GM19351 (cell line): Measurements from ENCODE around the gene BLNK.
A peak's percentile ranks its signal among the peaks of the same experiment; 100 is the strongest.

Source experiments
- ATAC-seq: cut with Tn5 transposase; IDR thresholded peaks from one replicate; pipeline ENCODE4 v1.9.1; 2021; ENCODE audit warnings: mild to moderate bottlenecking, moderate library complexity; ENCODE audit not compliant: unreplicated experiment

The BLNK gene

GRCh38 chr10:96264938-96265337, 6.4 kb downstream of the BLNK start:
- no peak for ATAC-seq

DNA sequence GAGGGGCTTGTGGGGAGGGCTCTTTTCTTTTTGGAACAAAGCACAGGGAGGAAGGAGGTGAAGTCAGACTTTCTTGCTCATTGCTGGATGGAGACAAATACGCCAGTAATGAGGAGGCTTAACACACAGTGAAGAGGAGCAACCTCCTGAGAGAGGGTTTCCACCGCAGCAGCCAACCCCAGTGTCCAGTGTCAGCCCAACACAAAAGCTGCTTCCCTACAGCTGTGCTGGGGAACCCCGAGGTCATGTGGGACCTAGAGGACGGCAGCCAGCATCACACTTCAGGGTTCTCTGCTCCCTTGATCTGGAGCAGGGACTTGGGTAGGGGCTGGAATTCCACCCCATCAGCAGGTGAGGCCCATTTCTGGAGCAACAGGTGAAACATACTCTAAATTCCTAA, 7.7 kb downstream of the BLNK start:
- no peak for ATAC-seq

DNA sequence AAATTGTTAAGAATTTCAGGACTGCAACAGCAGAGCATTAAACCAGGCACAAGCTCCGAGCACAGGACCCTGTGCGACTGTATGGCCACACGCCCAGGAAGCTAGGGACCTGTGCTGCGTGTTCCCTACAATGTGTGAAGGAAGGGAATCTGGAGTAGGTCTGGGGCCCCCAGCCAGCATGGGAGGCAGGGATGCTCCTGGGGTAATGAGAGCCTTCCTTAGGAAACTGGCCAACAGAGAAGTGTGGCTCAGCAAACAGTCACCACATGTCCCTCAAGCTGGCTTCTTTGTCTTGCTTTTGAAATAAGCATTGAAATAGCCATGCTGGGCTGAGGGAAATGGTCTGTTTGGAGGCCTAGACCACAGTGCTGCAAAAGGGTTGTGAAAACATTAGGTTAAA, 8.2 kb downstream of the BLNK start:
- ATAC-seq = no peak

- ATAC-seq = no peak
Observed at GRCh38 chr10:96261930-96262329, 9.4 kb downstream of the BLNK start.

DNA sequence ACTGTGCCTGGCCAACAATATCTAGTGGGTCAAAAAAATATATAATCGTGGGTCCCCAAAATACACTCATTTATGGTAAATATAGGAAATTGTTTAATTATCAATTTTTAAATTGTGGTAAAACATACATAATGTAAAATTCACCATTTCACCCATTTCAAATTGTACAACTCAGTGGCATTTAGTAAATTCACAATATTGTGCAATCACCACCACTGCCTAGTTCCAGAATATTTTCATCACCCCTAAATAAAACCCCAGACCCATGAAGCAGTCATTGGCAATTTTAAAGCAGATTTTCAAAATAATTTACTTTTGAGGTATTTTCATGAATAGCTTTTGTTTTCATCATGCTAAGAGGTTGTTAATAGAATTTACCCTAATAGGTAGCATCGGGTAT, 10.2 kb downstream of the BLNK start:
- no peak for ATAC-seq

GRCh38 chr10:96260014-96260413, 11.4 kb downstream of the BLNK start:
- ATAC-seq = no peak

- ATAC-seq = no peak
Observed at GRCh38 chr10:96259150-96259549, 12.2 kb downstream of the BLNK start.

- ATAC-seq = no peak
Observed at GRCh38 chr10:96257944-96258343, 13.4 kb downstream of the BLNK start.

DNA sequence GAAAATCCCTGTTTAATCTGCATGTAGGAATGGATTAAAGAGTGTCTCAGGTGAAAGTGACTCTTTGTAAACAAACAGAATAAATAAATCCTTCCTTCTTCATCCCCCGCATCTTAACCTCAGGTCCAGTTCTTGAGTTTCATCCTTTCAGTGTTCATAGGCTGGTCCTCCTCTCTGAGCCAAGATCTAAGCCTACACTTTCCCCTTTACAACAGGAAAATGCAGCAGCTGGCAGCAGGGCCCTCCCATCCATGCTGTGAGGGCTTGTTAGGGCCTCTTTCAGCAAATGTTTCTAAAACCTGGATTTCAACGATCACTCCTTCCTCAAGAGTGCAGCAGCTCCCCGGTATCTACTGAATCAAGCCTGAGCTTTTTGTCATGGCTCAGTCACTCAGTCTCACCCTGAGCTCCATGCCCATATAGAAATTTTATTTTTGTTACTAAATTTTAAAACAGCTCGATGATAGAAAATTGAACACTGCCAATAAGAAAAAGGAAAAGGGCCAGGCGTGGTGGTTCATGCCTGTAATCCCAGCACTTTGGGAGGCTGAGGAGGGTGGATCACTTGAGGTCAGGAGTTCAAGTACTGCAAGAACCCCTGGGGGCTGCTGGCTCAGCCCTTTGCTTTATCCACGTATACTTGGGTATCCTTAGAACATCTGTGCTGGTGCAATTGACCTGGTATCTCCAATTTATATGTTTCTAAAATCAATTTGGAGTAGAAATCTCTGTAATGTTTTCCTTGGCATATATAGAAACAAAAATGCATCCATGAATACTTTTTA, 15.6 kb downstream of the BLNK start:
- no peak for ATAC-seq

DNA sequence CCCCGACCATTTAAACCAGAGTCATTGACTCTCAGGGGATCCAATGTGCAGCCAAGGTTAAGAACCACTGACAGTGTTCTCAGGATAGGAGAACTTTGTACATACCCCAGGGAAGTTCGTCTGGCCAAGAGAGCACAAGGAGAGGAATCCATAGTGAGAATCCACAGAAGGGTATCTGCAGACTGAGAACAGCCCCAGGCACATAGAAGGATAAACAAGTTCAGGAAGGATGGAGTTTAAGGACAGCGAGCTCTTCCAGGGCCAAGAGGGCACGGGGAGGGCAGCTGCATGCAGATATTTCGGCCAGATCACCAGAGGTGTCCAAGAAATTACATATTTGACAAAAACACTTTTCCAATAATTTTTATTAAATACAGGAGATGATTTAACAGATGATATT, 16.4 kb downstream of the BLNK start:
- no peak for ATAC-seq

GRCh38 chr10:96252730-96253129, 18.6 kb downstream of the BLNK start:
- no peak for ATAC-seq

GRCh38 chr10:96250349-96250748, 21.0 kb downstream of the BLNK start:
- ATAC-seq = no peak

DNA sequence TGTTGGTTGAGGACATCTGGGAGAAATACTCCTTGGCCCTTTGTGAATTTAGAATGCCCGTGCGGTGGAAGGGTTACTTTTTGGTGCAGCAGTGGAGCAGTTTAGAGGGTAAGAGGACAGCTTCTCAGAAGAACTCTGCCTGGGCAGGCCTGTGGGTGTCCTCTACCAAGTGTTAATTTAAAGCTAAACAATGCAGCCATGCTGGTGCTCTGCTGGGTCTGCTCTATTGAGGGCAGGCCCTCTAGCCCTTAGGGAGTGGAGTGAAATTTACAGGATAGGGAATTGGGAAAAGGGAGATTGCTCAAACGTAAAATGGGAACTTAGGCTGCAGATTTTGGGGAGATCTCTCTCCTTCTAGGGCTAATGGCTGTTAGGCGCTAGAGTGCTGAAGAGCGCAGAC, 22.1 kb downstream of the BLNK start:
- ATAC-seq = no peak

- peak; percentile 100 for ATAC-seq
Observed at GRCh38 chr10:96244354-96244753, 27.0 kb downstream of the BLNK start.

DNA sequence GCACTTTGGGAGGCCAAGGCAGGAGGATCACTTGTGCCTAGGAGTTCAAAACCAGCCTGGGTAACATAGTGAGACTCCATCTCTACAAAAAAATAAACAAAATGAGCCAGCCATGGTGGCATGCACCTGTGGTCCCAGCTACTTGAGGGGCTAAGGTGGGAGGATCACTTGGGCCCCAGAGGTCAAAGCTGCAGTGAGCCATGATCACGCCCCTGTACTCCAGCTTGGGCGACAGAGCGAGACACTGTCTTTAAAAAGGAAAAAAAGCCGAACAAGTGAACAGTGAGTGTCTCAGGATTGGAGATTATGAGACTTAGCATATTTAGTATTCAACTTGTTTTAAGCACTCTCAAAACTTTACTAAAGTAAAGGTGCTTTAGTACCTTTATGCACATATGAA, 28.1 kb downstream of the BLNK start:
- no peak for ATAC-seq

DNA sequence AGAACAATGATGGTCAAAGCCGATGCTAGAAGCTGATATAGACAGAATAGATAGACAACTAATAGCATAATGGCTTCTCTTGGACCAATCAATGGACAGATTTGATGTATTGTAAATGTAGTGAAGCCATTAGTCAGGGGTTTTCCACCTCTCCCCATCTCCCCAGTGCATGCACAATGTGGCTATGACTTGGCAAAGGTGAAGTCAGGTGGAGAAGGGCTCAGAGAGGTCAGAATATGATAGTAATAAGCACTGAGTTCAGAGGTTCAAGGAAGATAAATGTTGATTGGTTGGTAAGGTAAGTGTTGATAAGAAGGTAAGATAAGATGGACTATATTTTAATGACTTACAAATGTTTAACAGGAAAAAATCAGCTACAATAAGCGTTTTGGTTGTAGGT, 28.5 kb downstream of the BLNK start:
- ATAC-seq = no peak

GRCh38 chr10:96238646-96239623, 32.4 kb downstream of the BLNK start:
- ATAC-seq = no peak

DNA sequence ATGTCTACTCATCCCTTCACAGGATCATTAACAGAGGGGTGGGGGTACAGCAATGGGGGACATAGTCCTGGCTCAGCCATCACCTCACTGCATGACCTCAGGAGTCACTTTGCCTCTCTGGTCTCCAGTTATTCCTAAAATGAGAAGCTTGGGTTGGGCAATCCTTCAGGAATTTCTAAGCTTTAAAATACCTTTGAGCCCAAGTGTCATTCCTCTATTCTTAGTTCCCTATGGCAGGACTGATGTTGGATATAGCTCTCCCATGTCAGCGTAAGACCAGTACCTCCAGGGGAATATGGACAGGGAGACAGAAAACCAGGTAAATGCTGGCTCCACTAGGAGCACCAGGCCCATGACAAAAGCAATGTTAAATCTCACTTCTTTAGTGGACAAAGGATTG, 34.5 kb downstream of the BLNK start:
- no peak for ATAC-seq

- no peak for ATAC-seq
Observed at GRCh38 chr10:96236090-96236478, 35.3 kb downstream of the BLNK start.

- ATAC-seq = no peak
Observed at GRCh38 chr10:96235326-96236089, 35.9 kb downstream of the BLNK start.

DNA sequence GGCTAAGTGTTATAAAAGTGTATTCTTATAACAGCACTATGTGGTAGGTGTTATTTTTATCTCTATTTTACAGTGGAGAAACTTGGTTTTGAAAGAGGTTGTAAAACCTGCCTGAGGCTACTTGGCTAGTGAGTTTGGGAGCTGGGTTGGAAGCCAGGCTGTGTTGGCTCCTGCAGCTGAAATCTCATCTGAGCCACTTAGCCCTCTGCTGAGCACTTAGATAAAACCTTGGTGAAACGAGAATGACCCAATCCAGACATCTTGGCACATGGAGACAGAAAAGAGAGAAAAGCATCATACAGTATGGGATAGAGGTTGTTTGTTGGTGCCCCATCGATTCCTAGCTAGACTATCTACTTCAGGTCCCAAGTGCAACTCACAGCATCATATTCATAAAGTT, 37.4 kb downstream of the BLNK start:
- ATAC-seq = no peak
